Bronchial epithelial cell (primary cell): ENCODE results near the gene TEDC2. TPM values are rescaled to one million over a fixed set of nuclear protein-coding genes. Genes with fewer than 3 reads are reported as not detected.
A peak's percentile ranks its signal among the peaks of the same experiment; 100 is the strongest.
"Not testable (repeated sequence)": the region's sequence is repeated elsewhere in the genome, so short reads cannot be mapped to it uniquely, and the experiment has no call there.

Experiments
- DNase-seq: peaks from one replicate; pipeline ENCODE4 v3.0.0-alpha.2; 2010; ENCODE audit warnings: low read depth
- FAIRE-seq: peaks from 2 replicates; lab custom pipeline; 2011; peaks lifted over from hg19 to GRCh38; lab: Jason Lieb, UNC
- H3K27me3 ChIP-seq: 2 replicates; pipeline ENCODE4 v1.5.1; 2011; ENCODE audit warnings: low read length; ENCODE audit not compliant: control insufficient read depth, insufficient read depth
- H3K36me3 ChIP-seq: 2 replicates; pipeline ENCODE4 v1.5.1; 2011; ENCODE audit warnings: low read length; ENCODE audit not compliant: control insufficient read depth, insufficient read depth
- H3K4me3 ChIP-seq: 2 replicates; pipeline ENCODE4 v1.5.1; 2011; ENCODE audit warnings: mild to moderate bottlenecking, low read depth, low read length, control low read depth
- CTCF ChIP-seq: IDR thresholded peaks from 2 replicates; pipeline ENCODE4 v1.5.1; 2011; ENCODE audit warnings: mild to moderate bottlenecking, moderate library complexity, low read length, control low read depth, inconsistent platforms; ENCODE audit not compliant: insufficient read depth, severe bottlenecking
- total RNA-seq: library from RNA; depleted of rRNA; stranded (reverse); fragments of >200 nt; gene quantifications from 2 replicates; pipeline ENCODE4 v1.2.1, GENCODE V29; 2014

The TEDC2 gene
- total RNA-seq, 1 donor from 2014 or later = 0.53 TPM

- H3K27me3 ChIP-seq = no peaks in the 10 kb centered on the region
- H3K36me3 ChIP-seq = peaks cover 7% of the 10 kb centered on the region
- peak overlapping the region; percentile 65 for H3K4me3 ChIP-seq
- no peak for TF ChIP-seq CTCF
- DNase-seq (no peak), FAIRE-seq (no peak)
Measured at GRCh38 chr16:2428784-2429033, 31.2 kb upstream of the TEDC2 start.

- no peak for FAIRE-seq
- Histone ChIP-seq H3K36me3 (peaks cover 7% of the 10 kb centered on the region), H3K4me3 (peak within 1 kb of the TSS; percentile 65), H3K27me3 (no peaks in the 10 kb centered on the region)
- DNase-seq = peak; percentile 83
- TF ChIP-seq CTCF = no peak
Measured at GRCh38 chr16:2429034-2429770, 30.7 kb upstream of the TEDC2 start, which contains the start of gene CCNF. CCNF (plus strand) TSS chr16:2429447; CDS start chr16:2429482, 35 bp downstream.

GRCh38 chr16:2429771-2430663 is 29.9 kb upstream of the TEDC2 start:
- peaks cover 7% of the 10 kb centered on the region for H3K36me3 ChIP-seq
- DNase-seq = peak; percentile 63
- FAIRE-seq = no peak
- no peaks in the 10 kb centered on the region for H3K27me3 ChIP-seq
- H3K4me3 ChIP-seq = peak overlapping the region; percentile 65
- peak; percentile 22 for TF ChIP-seq CTCF

- DNase-seq = no peak
- H3K4me3 ChIP-seq = no peak overlapping the region
- H3K36me3 ChIP-seq = peaks cover 10% of the 10 kb centered on the region
- FAIRE-seq = no peak
- H3K27me3 ChIP-seq = no peaks in the 10 kb centered on the region
- no peak for TF ChIP-seq CTCF
Measured at GRCh38 chr16:2432286-2432685, 27.6 kb upstream of the TEDC2 start.

GRCh38 chr16:2432801-2433505 is 27.0 kb upstream of the TEDC2 start:
- Histone ChIP-seq H3K36me3 (peaks cover 14% of the 10 kb centered on the region), H3K4me3 (no peak overlapping the region), H3K27me3 (no peaks in the 10 kb centered on the region)
- DNase-seq (no peak), FAIRE-seq (no peak)
- TF ChIP-seq CTCF = no peak

GRCh38 chr16:2435236-2435635 is 24.7 kb upstream of the TEDC2 start:
- not testable (repeated sequence) for FAIRE-seq, H3K27me3 ChIP-seq, DNase-seq, H3K4me3 ChIP-seq
- peaks cover 21% of the 10 kb centered on the region for H3K36me3 ChIP-seq
